Cardiac muscle cell (in vitro differentiated cells and primary cell): Measurements from ENCODE around the gene MYLIP. TPM values are rescaled to one million over a fixed set of nuclear protein-coding genes. Genes with fewer than 3 reads are reported as not detected.

ENCODE experiments used
- DNase-seq, 2 donors: peaks; one replicate each; pipeline versions ENCODE4 v3.0.0 to v3.0.0-alpha.2; 2010 to 2017; ENCODE audit warnings: low read depth in 1 of 2, low spot score in 1 of 2
- H3K27ac ChIP-seq: fragments of 200-600 bp; sonication (generic); 2 replicates; pipeline ENCODE4 v1.5.1; 2016
- H3K27me3 ChIP-seq: fragments of 200-600 bp; sonication (generic); 2 replicates; pipeline ENCODE4 v1.6.0; 2016; ENCODE audit warnings: control low read depth
- H3K36me3 ChIP-seq: fragments of 200-600 bp; sonication (generic); 2 replicates; pipeline ENCODE4 v1.5.1; 2016; ENCODE audit warnings: control low read depth
- H3K4me1 ChIP-seq: fragments of 200-600 bp; sonication (generic); 2 replicates; pipeline ENCODE4 v1.8.1; 2017; ENCODE audit warnings: low read depth, mild to moderate bottlenecking, mixed run types
- H3K4me3 ChIP-seq: fragments of 200-600 bp; sonication (generic); 2 replicates; pipeline ENCODE4 v1.5.1; 2016; ENCODE audit warnings: mild to moderate bottlenecking
- H3K9me3 ChIP-seq: fragments of 200-600 bp; sonication (generic); 2 replicates; pipeline ENCODE4 v1.5.1; 2017; ENCODE audit warnings: low read depth, mild to moderate bottlenecking, control low read depth
- polyA plus RNA-seq: library from polyadenylated mRNA; unstranded; fragments of >200 nt; fragmentation: Nextera tagmentation; extraction: Ambion mirVana; gene quantifications from 2 replicates; pipeline ENCODE4 v1.2.1, GENCODE V29; 2016
- total RNA-seq: library from RNA; depleted of rRNA; stranded (reverse); fragments of >200 nt; gene quantifications from 2 replicates; pipeline ENCODE4 v1.2.3, GENCODE V29; 2016
- TF ChIP-seq, protein P1 (sequence below): IDR thresholded peaks from 2 replicates; pipeline ENCODE4 v1.5.1; 2012; ENCODE audit warnings: low read depth, mild to moderate bottlenecking, low read length

MYLIP gene
- total and polyA plus RNA-seq, 2 experiments from 2014 or later, result 33.4 to 35.6 TPM

DNA sequence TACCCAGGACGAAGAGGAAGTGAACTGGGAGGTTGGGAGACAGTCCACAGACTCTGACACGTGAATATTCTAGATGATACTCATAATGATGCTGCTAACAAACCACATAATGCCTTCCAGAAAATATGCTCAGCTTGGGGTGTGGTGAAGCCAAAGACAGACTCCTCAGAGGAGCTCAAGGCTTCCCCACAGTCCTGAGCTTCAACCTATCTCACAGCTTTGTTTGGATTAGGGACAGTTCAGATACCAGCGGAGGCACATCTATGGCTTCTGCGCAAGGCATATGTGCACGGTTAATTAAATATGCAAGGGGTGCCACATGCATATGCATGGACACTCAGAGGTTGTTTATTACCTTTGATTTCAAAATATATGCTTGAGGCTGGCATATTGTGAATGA is 30.7 kb upstream of the MYLIP start:
- Histone ChIP-seq H3K9me3 (no peaks in the 10 kb centered on the region), H3K36me3 (no peaks in the 10 kb centered on the region), H3K4me1 (no peaks in the 10 kb centered on the region), H3K4me3 (no peak overlapping the region), H3K27me3 (no peaks in the 10 kb centered on the region), H3K27ac (no peak overlapping the region)
- DNase-seq, result no peak
- TF ChIP-seq, protein P1, sequence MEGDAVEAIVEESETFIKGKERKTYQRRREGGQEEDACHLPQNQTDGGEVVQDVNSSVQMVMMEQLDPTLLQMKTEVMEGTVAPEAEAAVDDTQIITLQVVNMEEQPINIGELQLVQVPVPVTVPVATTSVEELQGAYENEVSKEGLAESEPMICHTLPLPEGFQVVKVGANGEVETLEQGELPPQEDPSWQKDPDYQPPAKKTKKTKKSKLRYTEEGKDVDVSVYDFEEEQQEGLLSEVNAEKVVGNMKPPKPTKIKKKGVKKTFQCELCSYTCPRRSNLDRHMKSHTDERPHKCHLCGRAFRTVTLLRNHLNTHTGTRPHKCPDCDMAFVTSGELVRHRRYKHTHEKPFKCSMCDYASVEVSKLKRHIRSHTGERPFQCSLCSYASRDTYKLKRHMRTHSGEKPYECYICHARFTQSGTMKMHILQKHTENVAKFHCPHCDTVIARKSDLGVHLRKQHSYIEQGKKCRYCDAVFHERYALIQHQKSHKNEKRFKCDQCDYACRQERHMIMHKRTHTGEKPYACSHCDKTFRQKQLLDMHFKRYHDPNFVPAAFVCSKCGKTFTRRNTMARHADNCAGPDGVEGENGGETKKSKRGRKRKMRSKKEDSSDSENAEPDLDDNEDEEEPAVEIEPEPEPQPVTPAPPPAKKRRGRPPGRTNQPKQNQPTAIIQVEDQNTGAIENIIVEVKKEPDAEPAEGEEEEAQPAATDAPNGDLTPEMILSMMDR, result no peak

DNA sequence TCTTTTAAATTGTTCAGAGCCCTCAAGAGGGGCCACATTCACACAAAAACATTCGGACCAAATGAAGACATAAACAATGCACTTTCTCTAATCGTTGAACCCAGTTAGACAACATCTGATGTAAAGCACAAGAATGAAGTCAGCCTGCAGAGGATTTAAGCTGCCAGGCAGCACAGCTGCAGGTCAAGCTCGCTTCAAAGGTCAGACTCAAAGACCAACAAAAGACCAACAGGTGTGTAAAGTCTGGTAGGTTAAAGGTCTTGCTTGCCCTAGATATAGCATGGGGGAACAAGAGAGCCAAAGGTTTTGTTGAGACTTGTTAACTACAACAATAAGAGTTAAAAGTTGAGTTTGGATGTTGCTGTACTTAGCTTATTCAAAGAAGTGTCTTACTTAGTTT is 26.7 kb upstream of the MYLIP start:
- H3K9me3 ChIP-seq, result no peaks in the 10 kb centered on the region
- H3K36me3 ChIP-seq, result no peaks in the 10 kb centered on the region
- no peaks in the 10 kb centered on the region for H3K27me3 ChIP-seq
- H3K27ac ChIP-seq, result no peak overlapping the region
- H3K4me3 ChIP-seq, result no peak overlapping the region
- TF ChIP-seq, protein P1, result no peak
- peaks cover 5% of the 10 kb centered on the region for H3K4me1 ChIP-seq
- DNase-seq, result no peak

DNA sequence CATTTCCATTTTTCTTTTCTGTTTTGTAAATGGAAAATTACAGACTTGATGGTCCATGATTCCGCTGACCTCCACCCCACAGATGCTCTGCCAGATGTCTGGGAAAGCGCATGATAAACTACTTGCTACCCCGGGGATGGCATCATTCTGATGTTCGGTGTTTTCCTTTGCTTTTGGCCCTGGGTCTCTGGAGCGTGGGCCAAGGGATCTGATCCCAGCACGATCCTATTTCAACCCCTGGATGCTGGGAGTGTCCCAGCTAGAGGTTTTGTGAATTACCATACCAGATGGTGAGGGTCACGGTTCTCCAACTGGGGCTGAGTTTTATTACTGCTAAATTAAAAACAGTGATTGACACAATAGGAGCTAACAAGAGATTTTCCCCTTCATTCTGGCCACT is 25.2 kb upstream of the MYLIP start:
- no peak for DNase-seq
- no peaks in the 10 kb centered on the region for H3K9me3 ChIP-seq
- H3K27ac ChIP-seq, result no peak overlapping the region

DNA sequence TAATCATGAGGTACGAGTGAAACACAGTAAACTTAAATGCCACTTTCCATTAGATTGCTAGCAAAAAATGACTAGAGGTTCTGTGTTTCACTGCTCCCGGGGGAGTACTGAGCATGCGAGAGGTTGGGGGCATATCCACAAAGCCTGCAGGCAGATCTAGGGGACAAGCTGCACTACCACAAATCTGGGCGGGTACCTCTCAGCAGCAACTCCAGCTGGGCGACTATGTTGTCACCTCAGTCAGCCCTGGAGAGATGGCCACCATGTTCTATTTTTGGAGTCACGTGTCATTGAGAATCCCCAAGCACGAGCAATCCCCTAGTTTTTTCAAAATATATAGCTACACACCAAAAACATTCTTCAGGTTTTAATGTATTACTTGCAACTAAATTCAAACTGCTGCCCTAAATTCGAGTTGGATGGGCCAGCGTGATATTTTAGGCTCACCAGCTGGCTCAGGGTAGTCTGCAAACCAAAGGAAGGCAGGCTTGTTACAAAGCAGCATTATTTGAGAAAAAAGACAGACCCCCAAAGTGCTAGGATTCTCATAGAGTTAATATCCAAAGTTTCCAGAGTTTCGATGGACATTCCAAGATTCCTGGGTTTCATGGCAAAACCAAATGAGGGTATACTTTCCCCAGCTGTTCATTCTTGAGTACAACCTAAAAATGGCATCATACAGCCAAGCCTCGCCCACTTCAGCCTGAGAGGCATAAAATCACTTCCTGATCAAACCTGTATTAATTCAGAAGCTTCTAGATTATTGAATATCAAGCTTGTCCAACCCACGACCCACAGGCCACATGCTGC is 24.1 kb upstream of the MYLIP start:
- no peaks in the 10 kb centered on the region for H3K9me3 ChIP-seq
- no peak overlapping the region for H3K27ac ChIP-seq

More for the DNA sequence above, 25.2 kb upstream of the MYLIP start:
- TF ChIP-seq, protein P1, result no peak
- H3K4me3 ChIP-seq, result no peak overlapping the region
- H3K36me3 ChIP-seq, result no peaks in the 10 kb centered on the region
- H3K4me1 ChIP-seq, result peaks cover 13% of the 10 kb centered on the region
- H3K27me3 ChIP-seq, result no peaks in the 10 kb centered on the region

DNA sequence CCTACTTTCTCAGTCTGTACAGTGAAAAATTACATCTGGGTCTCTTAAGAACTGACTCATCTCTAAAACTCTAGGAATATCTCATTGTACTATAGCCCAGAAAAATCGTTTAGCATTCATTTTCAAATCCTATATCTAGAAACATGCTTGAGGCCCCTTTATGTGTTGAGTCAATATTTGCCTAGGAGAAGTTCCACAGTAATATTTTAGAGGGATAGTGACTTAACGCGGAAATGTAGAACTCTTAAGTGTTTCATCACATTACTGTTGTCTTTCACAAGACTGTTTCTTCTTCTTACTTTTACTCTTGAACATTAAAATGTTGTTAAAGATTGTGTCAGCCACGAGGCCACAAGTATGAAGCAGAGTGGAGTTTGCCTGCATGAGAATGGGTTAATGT is 23.0 kb upstream of the MYLIP start:
- DNase-seq, result peak in 1 of 2 donors; percentile 78
- Histone ChIP-seq H3K4me3 (no peak overlapping the region), H3K27ac (no peak overlapping the region), H3K27me3 (no peaks in the 10 kb centered on the region), H3K9me3 (no peaks in the 10 kb centered on the region), H3K4me1 (peaks cover 20% of the 10 kb centered on the region), H3K36me3 (no peaks in the 10 kb centered on the region)
- TF ChIP-seq, protein P1, result no peak

More for the DNA sequence above, 24.1 kb upstream of the MYLIP start:
- Histone ChIP-seq H3K27me3 (no peaks in the 10 kb centered on the region), H3K4me1 (peaks cover 20% of the 10 kb centered on the region), H3K36me3 (no peaks in the 10 kb centered on the region), H3K4me3 (no peak overlapping the region)
- TF ChIP-seq, protein P1, result no peak
- DNase-seq, result no peak
